Hepatocyte (in vitro differentiated cells): ENCODE data around the gene KRT23. TPM values are rescaled to one million over a fixed set of nuclear protein-coding genes. Genes with fewer than 3 reads are reported as not detected.
A peak's percentile ranks its signal among the peaks of the same experiment; 100 is the strongest.

Source experiments
- DNase-seq: peaks from one replicate; pipeline ENCODE4 v3.0.0-alpha.2; 2016; ENCODE audit warnings: low spot score
- H2AFZ ChIP-seq: fragments of 200-600 bp; sonication (generic); 2 replicates; pipeline ENCODE4 v1.6.0; 2016; ENCODE audit warnings: antibody characterized with exemption, mild to moderate bottlenecking
- H3K27ac ChIP-seq: fragments of 200-600 bp; sonication (generic); 2 replicates; pipeline ENCODE4 v1.5.1; 2016; ENCODE audit warnings: mild to moderate bottlenecking
- H3K27me3 ChIP-seq: fragments of 200-600 bp; sonication (generic); 2 replicates; pipeline ENCODE4 v1.6.1; 2016
- H3K36me3 ChIP-seq: fragments of 200-600 bp; sonication (generic); replicated peaks from 2 replicates; pipeline ENCODE4 v1.5.1; 2016; ENCODE audit warnings: low read depth; ENCODE audit not compliant: insufficient read depth
- H3K4me1 ChIP-seq: fragments of 200-600 bp; sonication (generic); 2 replicates; pipeline ENCODE4 v1.5.1; 2016; ENCODE audit warnings: mild to moderate bottlenecking, moderate library complexity; ENCODE audit not compliant: insufficient read depth
- H3K4me2 ChIP-seq: fragments of 200-600 bp; sonication (generic); 2 replicates; pipeline ENCODE4 v1.6.0; 2016
- H3K4me3 ChIP-seq: fragments of 200-600 bp; sonication (generic); 2 replicates; pipeline ENCODE4 v1.5.1; 2016; ENCODE audit warnings: mild to moderate bottlenecking
- H3K79me2 ChIP-seq: fragments of 200-600 bp; sonication (generic); 2 replicates; pipeline ENCODE4 v1.6.0; 2017; ENCODE audit warnings: mild to moderate bottlenecking
- H3K9me2 ChIP-seq: fragments of 200-600 bp; sonication (generic); replicated peaks from 2 replicates; pipeline ENCODE4 v1.6.0; 2017; ENCODE audit warnings: mild to moderate bottlenecking; ENCODE audit not compliant: insufficient read depth
- H3K9me3 ChIP-seq: fragments of 200-600 bp; sonication (generic); 2 replicates; pipeline ENCODE4 v1.5.1; 2016; ENCODE audit warnings: low read depth, mild to moderate bottlenecking
- H4K20me1 ChIP-seq: fragments of 200-600 bp; sonication (generic); 2 replicates; pipeline ENCODE4 v1.6.0; 2016; ENCODE audit warnings: mild to moderate bottlenecking; ENCODE audit not compliant: insufficient read depth, poor library complexity, severe bottlenecking
- CTCF ChIP-seq: fragments of 200-600 bp; sonication (generic); IDR thresholded peaks from 2 replicates; pipeline ENCODE4 v1.5.1; 2016; ENCODE audit warnings: antibody characterized with exemption, mild to moderate bottlenecking; ENCODE audit not compliant: poor library complexity
- EZH2 ChIP-seq: fragments of 200-600 bp; sonication (generic); IDR thresholded peaks from 2 replicates; pipeline ENCODE4 v1.6.1; 2016; ENCODE audit warnings: antibody characterized with exemption, mild to moderate bottlenecking, borderline replicate concordance
- EZH2phosphoT487 ChIP-seq: fragments of 200-600 bp; sonication (generic); IDR thresholded peaks from one replicate; pipeline ENCODE4 v1.6.1; 2018; ENCODE audit warnings: antibody characterized with exemption, mild to moderate bottlenecking, low read depth, moderate library complexity; ENCODE audit not compliant: unreplicated experiment, severe bottlenecking
- WGBS: methylation state at CpG from one replicate; pipeline ENCODE4 v1.1.6; 2016; ENCODE audit warnings: low lambda C conversion rate; ENCODE audit errors: missing lambda C conversion rate; 5-methylcytosine and 5-hydroxymethylcytosine counted together
- polyA plus RNA-seq: library from polyadenylated mRNA; unstranded; fragments of >200 nt; fragmentation: Nextera tagmentation; extraction: Ambion mirVana; gene quantifications from 2 replicates; pipeline ENCODE4 v1.2.1, GENCODE V29; 2016
- total RNA-seq: library from RNA; depleted of rRNA; stranded (reverse); fragments of >200 nt; gene quantifications from 2 replicates; pipeline ENCODE4 v1.2.3, GENCODE V29; 2014

Gene KRT23
- total and polyA plus RNA-seq, 2 experiments from 2014 or later: 2.0 to 6.4 TPM

GRCh38 chr17:40940266-40940665 is 2.8 kb upstream of the KRT23 start:
- H3K27me3 ChIP-seq: no peaks in the 10 kb centered on the region
- no peaks in the 10 kb centered on the region for H3K9me2 ChIP-seq
- no peak for TF ChIP-seq EZH2
- no peak for TF ChIP-seq EZH2phosphoT487
- TF ChIP-seq CTCF: no peak
- H2AFZ ChIP-seq: no peak overlapping the region
- no peaks in the 10 kb centered on the region for H3K79me2 ChIP-seq
- no peak overlapping the region for H3K4me3 ChIP-seq
- H4K20me1 ChIP-seq: no peaks in the 10 kb centered on the region
- H3K4me1 ChIP-seq: peaks cover 22% of the 10 kb centered on the region
- H3K27ac ChIP-seq: no peak overlapping the region
- no peaks in the 10 kb centered on the region for H3K9me3 ChIP-seq
- WGBS: 82% methylated on average over 6 of the region's 6 CpGs
- no peak overlapping the region for H3K4me2 ChIP-seq
- H3K36me3 ChIP-seq: no peaks in the 10 kb centered on the region
- no peak for DNase-seq

- Histone ChIP-seq H2AFZ (no peak overlapping the region), H3K79me2 (no peaks in the 10 kb centered on the region), H3K9me3 (no peaks in the 10 kb centered on the region), H3K4me1 (peaks cover 22% of the 10 kb centered on the region), H3K27me3 (no peaks in the 10 kb centered on the region), H3K4me3 (no peak overlapping the region), H4K20me1 (no peaks in the 10 kb centered on the region), H3K9me2 (no peaks in the 10 kb centered on the region), H3K27ac (peak overlapping the region; percentile 69), H3K4me2 (no peak overlapping the region), H3K36me3 (no peaks in the 10 kb centered on the region)
- DNase-seq: no peak
- TF ChIP-seq CTCF (no peak), EZH2 (no peak), EZH2phosphoT487 (no peak)
- 97% methylated on average over 3 of the region's 3 CpGs for WGBS
Observed at GRCh38 chr17:40938981-40939380, 1.5 kb upstream of the KRT23 start.

GRCh38 chr17:40936976-40937375 is 470 bp downstream of the KRT23 start:
- H3K36me3 ChIP-seq: no peaks in the 10 kb centered on the region
- 44% methylated on average over 5 of the region's 5 CpGs for WGBS
- peaks cover 22% of the 10 kb centered on the region for H3K4me1 ChIP-seq
- no peaks in the 10 kb centered on the region for H3K9me3 ChIP-seq
- peak overlapping the region; percentile 69 for H3K27ac ChIP-seq
- no peak overlapping the region for H3K4me3 ChIP-seq
- no peaks in the 10 kb centered on the region for H3K79me2 ChIP-seq
- DNase-seq: peak; percentile 28
- no peaks in the 10 kb centered on the region for H3K9me2 ChIP-seq
- no peaks in the 10 kb centered on the region for H3K27me3 ChIP-seq
- H4K20me1 ChIP-seq: no peaks in the 10 kb centered on the region
- no peak overlapping the region for H3K4me2 ChIP-seq
- peak overlapping the region; percentile 8 for H2AFZ ChIP-seq
- TF ChIP-seq EZH2 (no peak), EZH2phosphoT487 (no peak), CTCF (no peak)

GRCh38 chr17:40936437-40936971 is 942 bp downstream of the KRT23 start:
- H3K36me3 ChIP-seq: no peaks in the 10 kb centered on the region
- H3K4me1 ChIP-seq: peaks cover 22% of the 10 kb centered on the region
- peak overlapping the region; percentile 69 for H3K27ac ChIP-seq
- H4K20me1 ChIP-seq: no peaks in the 10 kb centered on the region
- H3K9me2 ChIP-seq: no peaks in the 10 kb centered on the region
- H3K4me2 ChIP-seq: peak overlapping the region; percentile 29
- H3K4me3 ChIP-seq: no peak overlapping the region
- peak; percentile 48 for DNase-seq
- TF ChIP-seq CTCF (no peak), EZH2 (no peak)
- H3K9me3 ChIP-seq: no peaks in the 10 kb centered on the region
- H3K27me3 ChIP-seq: no peaks in the 10 kb centered on the region
- H2AFZ ChIP-seq: peak overlapping the region; percentile 8
- no peaks in the 10 kb centered on the region for H3K79me2 ChIP-seq
- 79% methylated on average over 19 of the region's 19 CpGs for WGBS
